ENCODE data around the gene AATF.

The AATF gene

GRCh38 chr17:37019741-37020129 lies 71.0 kb downstream of the AATF start:
- no peaks in the 10 kb centered on the region for H3K36me3 ChIP-seq (ENCODE audit: control insufficient read depth, insufficient read depth, low read length)

GRCh38 chr17:37024181-37024637 lies 75.5 kb downstream of the AATF start:
- Histone ChIP-seq H3K9me3 (ENCODE audit: control insufficient read depth, low read length) (no peaks in the 10 kb centered on the region), H3K36me3 (ENCODE audit: control insufficient read depth, insufficient read depth, low read length) (no peaks in the 10 kb centered on the region)

More at GRCh38 chr17:37019741-37020129, 71.0 kb downstream of the AATF start:
- H3K4me3 ChIP-seq (ENCODE audit: low read length): no peak overlapping the region
- no peaks in the 10 kb centered on the region for H3K27me3 ChIP-seq (ENCODE audit: control insufficient read depth, insufficient read depth, low read length)
- no peak overlapping the region for H3K9ac ChIP-seq (ENCODE audit: low read length)
- H3K4me1 ChIP-seq (ENCODE audit: control insufficient read depth, insufficient read depth, low read length): no peaks in the 10 kb centered on the region
- H3K9me3 ChIP-seq (ENCODE audit: control insufficient read depth, low read length): no peaks in the 10 kb centered on the region

GRCh38 chr17:37025238-37025637 lies 76.5 kb downstream of the AATF start:
- Histone ChIP-seq H3K9me3 (ENCODE audit: control insufficient read depth, low read length) (no peaks in the 10 kb centered on the region), H3K9ac (ENCODE audit: low read length) (no peak overlapping the region), H3K4me3 (ENCODE audit: low read length) (no peak overlapping the region), H3K36me3 (ENCODE audit: control insufficient read depth, insufficient read depth, low read length) (no peaks in the 10 kb centered on the region), H3K4me1 (ENCODE audit: control insufficient read depth, insufficient read depth, low read length) (no peaks in the 10 kb centered on the region), H3K27me3 (ENCODE audit: control insufficient read depth, insufficient read depth, low read length) (no peaks in the 10 kb centered on the region)

More at GRCh38 chr17:37024181-37024637, 75.5 kb downstream of the AATF start:
- Histone ChIP-seq H3K9ac (ENCODE audit: low read length) (no peak overlapping the region), H3K27me3 (ENCODE audit: control insufficient read depth, insufficient read depth, low read length) (no peaks in the 10 kb centered on the region), H3K4me1 (ENCODE audit: control insufficient read depth, insufficient read depth, low read length) (no peaks in the 10 kb centered on the region), H3K4me3 (ENCODE audit: low read length) (no peak overlapping the region)

- Histone ChIP-seq H3K27me3 (ENCODE audit: control insufficient read depth, insufficient read depth, low read length) (no peaks in the 10 kb centered on the region), H3K4me3 (ENCODE audit: low read length) (no peak overlapping the region), H3K36me3 (ENCODE audit: control insufficient read depth, insufficient read depth, low read length) (no peaks in the 10 kb centered on the region), H3K9ac (ENCODE audit: low read length) (no peak overlapping the region), H3K4me1 (ENCODE audit: control insufficient read depth, insufficient read depth, low read length) (no peaks in the 10 kb centered on the region), H3K9me3 (ENCODE audit: control insufficient read depth, low read length) (no peaks in the 10 kb centered on the region)
Measured at GRCh38 chr17:37025847-37026530, 77.2 kb downstream of the AATF start.

- Histone ChIP-seq H3K4me1 (ENCODE audit: control insufficient read depth, insufficient read depth, low read length) (no peaks in the 10 kb centered on the region), H3K4me3 (ENCODE audit: low read length) (no peak overlapping the region), H3K9ac (ENCODE audit: low read length) (no peak overlapping the region), H3K9me3 (ENCODE audit: control insufficient read depth, low read length) (no peaks in the 10 kb centered on the region), H3K36me3 (ENCODE audit: control insufficient read depth, insufficient read depth, low read length) (no peaks in the 10 kb centered on the region), H3K27me3 (ENCODE audit: control insufficient read depth, insufficient read depth, low read length) (no peaks in the 10 kb centered on the region)
Measured at GRCh38 chr17:37026531-37026869, 77.7 kb downstream of the AATF start.

- Histone ChIP-seq H3K4me1 (ENCODE audit: control insufficient read depth, insufficient read depth, low read length) (no peaks in the 10 kb centered on the region), H3K9me3 (ENCODE audit: control insufficient read depth, low read length) (no peaks in the 10 kb centered on the region), H3K4me3 (ENCODE audit: low read length) (no peak overlapping the region), H3K36me3 (ENCODE audit: control insufficient read depth, insufficient read depth, low read length) (no peaks in the 10 kb centered on the region), H3K27me3 (ENCODE audit: control insufficient read depth, insufficient read depth, low read length) (no peaks in the 10 kb centered on the region), H3K9ac (ENCODE audit: low read length) (no peak overlapping the region)
Measured at GRCh38 chr17:37028040-37028439, 79.3 kb downstream of the AATF start.

GRCh38 chr17:37031493-37032083 lies 82.8 kb downstream of the AATF start:
- H3K9me3 ChIP-seq (ENCODE audit: control insufficient read depth, low read length): no peaks in the 10 kb centered on the region
- H3K4me3 ChIP-seq (ENCODE audit: low read length): no peak overlapping the region
- H3K36me3 ChIP-seq (ENCODE audit: control insufficient read depth, insufficient read depth, low read length): no peaks in the 10 kb centered on the region
- no peaks in the 10 kb centered on the region for H3K4me1 ChIP-seq (ENCODE audit: control insufficient read depth, insufficient read depth, low read length)
- H3K27me3 ChIP-seq (ENCODE audit: control insufficient read depth, insufficient read depth, low read length): no peaks in the 10 kb centered on the region
- no peak overlapping the region for H3K9ac ChIP-seq (ENCODE audit: low read length)

- Histone ChIP-seq H3K27me3 (ENCODE audit: control insufficient read depth, insufficient read depth, low read length) (no peaks in the 10 kb centered on the region), H3K9me3 (ENCODE audit: control insufficient read depth, low read length) (no peaks in the 10 kb centered on the region), H3K4me1 (ENCODE audit: control insufficient read depth, insufficient read depth, low read length) (no peaks in the 10 kb centered on the region), H3K36me3 (ENCODE audit: control insufficient read depth, insufficient read depth, low read length) (no peaks in the 10 kb centered on the region), H3K9ac (ENCODE audit: low read length) (no peak overlapping the region), H3K4me3 (ENCODE audit: low read length) (no peak overlapping the region)
Measured at GRCh38 chr17:37037590-37038155, 88.9 kb downstream of the AATF start.

- no peak overlapping the region for H3K9ac ChIP-seq (ENCODE audit: low read length)
- no peaks in the 10 kb centered on the region for H3K9me3 ChIP-seq (ENCODE audit: control insufficient read depth, low read length)
- no peak overlapping the region for H3K4me3 ChIP-seq (ENCODE audit: low read length)
- no peaks in the 10 kb centered on the region for H3K36me3 ChIP-seq (ENCODE audit: control insufficient read depth, insufficient read depth, low read length)
- H3K27me3 ChIP-seq (ENCODE audit: control insufficient read depth, insufficient read depth, low read length): no peaks in the 10 kb centered on the region
- H3K4me1 ChIP-seq (ENCODE audit: control insufficient read depth, insufficient read depth, low read length): no peaks in the 10 kb centered on the region
Measured at GRCh38 chr17:37039269-37039668, 90.5 kb downstream of the AATF start.

GRCh38 chr17:37041932-37042331 lies 93.2 kb downstream of the AATF start:
- H3K36me3 ChIP-seq (ENCODE audit: control insufficient read depth, insufficient read depth, low read length): no peaks in the 10 kb centered on the region
- H3K27me3 ChIP-seq (ENCODE audit: control insufficient read depth, insufficient read depth, low read length): no peaks in the 10 kb centered on the region
- H3K4me3 ChIP-seq (ENCODE audit: low read length): no peak overlapping the region
- no peaks in the 10 kb centered on the region for H3K4me1 ChIP-seq (ENCODE audit: control insufficient read depth, insufficient read depth, low read length)
- no peak overlapping the region for H3K9ac ChIP-seq (ENCODE audit: low read length)
- no peaks in the 10 kb centered on the region for H3K9me3 ChIP-seq (ENCODE audit: control insufficient read depth, low read length)

- Histone ChIP-seq H3K36me3 (ENCODE audit: control insufficient read depth, insufficient read depth, low read length) (no peaks in the 10 kb centered on the region), H3K4me1 (ENCODE audit: control insufficient read depth, insufficient read depth, low read length) (no peaks in the 10 kb centered on the region)
Measured at GRCh38 chr17:37043201-37043600, 94.4 kb downstream of the AATF start.

GRCh38 chr17:37045351-37045922 lies 96.7 kb downstream of the AATF start:
- H3K4me1 ChIP-seq (ENCODE audit: control insufficient read depth, insufficient read depth, low read length): no peaks in the 10 kb centered on the region
- no peaks in the 10 kb centered on the region for H3K27me3 ChIP-seq (ENCODE audit: control insufficient read depth, insufficient read depth, low read length)
- no peak overlapping the region for H3K4me3 ChIP-seq (ENCODE audit: low read length)
- no peaks in the 10 kb centered on the region for H3K36me3 ChIP-seq (ENCODE audit: control insufficient read depth, insufficient read depth, low read length)
- H3K9ac ChIP-seq (ENCODE audit: low read length): no peak overlapping the region
- no peaks in the 10 kb centered on the region for H3K9me3 ChIP-seq (ENCODE audit: control insufficient read depth, low read length)

More at GRCh38 chr17:37043201-37043600, 94.4 kb downstream of the AATF start:
- Histone ChIP-seq H3K9ac (ENCODE audit: low read length) (no peak overlapping the region), H3K9me3 (ENCODE audit: control insufficient read depth, low read length) (no peaks in the 10 kb centered on the region), H3K4me3 (ENCODE audit: low read length) (no peak overlapping the region), H3K27me3 (ENCODE audit: control insufficient read depth, insufficient read depth, low read length) (no peaks in the 10 kb centered on the region)
